HG03039 (cell line): ENCODE results near the gene KPNA6.
A peak's percentile ranks its signal among the peaks of the same experiment; 100 is the strongest.

Source experiments
- ATAC-seq: cut with Tn5 transposase; IDR thresholded peaks from one replicate; pipeline ENCODE4 v1.9.1; 2021; ENCODE audit warnings: mild to moderate bottlenecking, moderate library complexity; ENCODE audit not compliant: unreplicated experiment

The KPNA6 gene

GRCh38 chr1:32215629-32216480, 108.0 kb downstream of the KPNA6 start:
- no peak for ATAC-seq

- ATAC-seq = no peak
Measured at GRCh38 chr1:32216566-32216965, 108.7 kb downstream of the KPNA6 start.

GRCh38 chr1:32219022-32219421, 111.2 kb downstream of the KPNA6 start:
- ATAC-seq = no peak

GRCh38 chr1:32220746-32221580, 113.1 kb downstream of the KPNA6 start:
- no peak for ATAC-seq

- no peak for ATAC-seq
Measured at GRCh38 chr1:32221581-32221979, 113.7 kb downstream of the KPNA6 start.

- peak; percentile 89 for ATAC-seq
Measured at GRCh38 chr1:32221980-32222755, 114.3 kb downstream of the KPNA6 start, which contains the start of the genes EIF3I and TMEM234. EIF3I (plus strand) TSS chr1:32222407; CDS start chr1:32222442, 35 bp downstream. TMEM234 (minus strand) TSS chr1:32222353; CDS start chr1:32222322, 31 bp downstream.

GRCh38 chr1:32223683-32224082, 115.8 kb downstream of the KPNA6 start:
- no peak for ATAC-seq

- no peak for ATAC-seq
Measured at GRCh38 chr1:32224285-32224684, 116.4 kb downstream of the KPNA6 start.
